Measurements from ENCODE around the gene ARID3A. TPM values are rescaled to one million over a fixed set of nuclear protein-coding genes. Genes with fewer than 3 reads are reported as not detected.
"Not testable (repeated sequence)": the region's sequence is repeated elsewhere in the genome, so short reads cannot be mapped to it uniquely, and the experiment has no call there.

Gene ARID3A
- total RNA-seq, 3 donors from 2014 or later: 10.1 to 16.0 (median 14.5) TPM

GRCh38 chr19:955803-956765 lies 30.2 kb downstream of the ARID3A start:
- peak in 1 of 3 donors; percentile 49 for DNase-seq
- no peak for TF ChIP-seq CTCF (IDR thresholded peaks at IDR 0.05)
- Histone ChIP-seq H3K4me1 (ENCODE audit: low read depth) (peaks cover 28% of the 10 kb centered on the region), H3K9me3 (no peaks in the 10 kb centered on the region), H3K36me3 (ENCODE audit: low read depth) (no peaks in the 10 kb centered on the region), H3K4me3 (no peak overlapping the region)
- intact Hi-C loops (cut with DNase I, micrococcal nuclease): no loop called here
- peak; percentile 22 for ATAC-seq

GRCh38 chr19:956766-957440 lies 31.1 kb downstream of the ARID3A start:
- H3K36me3 ChIP-seq (ENCODE audit: low read depth): no peaks in the 10 kb centered on the region
- TF ChIP-seq CTCF (IDR thresholded peaks at IDR 0.05): no peak
- intact Hi-C loops (cut with DNase I, micrococcal nuclease): no loop called here
- no peaks in the 10 kb centered on the region for H3K9me3 ChIP-seq
- H3K4me3 ChIP-seq: no peak overlapping the region
- peaks cover 28% of the 10 kb centered on the region for H3K4me1 ChIP-seq (ENCODE audit: low read depth)
- DNase-seq (no peak), ATAC-seq (peak; percentile 24)

GRCh38 chr19:957578-957977 lies 31.7 kb downstream of the ARID3A start:
- intact Hi-C loops (cut with DNase I, micrococcal nuclease); DNase-seq; H3K36me3 ChIP-seq (ENCODE audit: low read depth); H3K9me3 ChIP-seq; ATAC-seq; H3K4me3 ChIP-seq: not testable (repeated sequence)
- H3K4me1 ChIP-seq (ENCODE audit: low read depth): peaks cover 21% of the 10 kb centered on the region

- no peak overlapping the region for H3K4me3 ChIP-seq
- TF ChIP-seq CTCF (IDR thresholded peaks at IDR 0.05): no peak
- ATAC-seq: peak; percentile 61
- H3K9me3 ChIP-seq: no peaks in the 10 kb centered on the region
- DNase-seq: no peak
- peaks cover 8% of the 10 kb centered on the region for H3K4me1 ChIP-seq (ENCODE audit: low read depth)
- no peaks in the 10 kb centered on the region for H3K36me3 ChIP-seq (ENCODE audit: low read depth)
- intact Hi-C loops (cut with DNase I, micrococcal nuclease): no loop called here
These were observed 33.4 kb downstream of the ARID3A start for GRCh38 chr19:958967-959855.

- no peak for DNase-seq
- no peak overlapping the region for H3K4me3 ChIP-seq
These were observed 34.2 kb downstream of the ARID3A start for GRCh38 chr19:960020-960419.

More at GRCh38 chr19:960020-960419, 34.2 kb downstream of the ARID3A start:
- peaks cover 8% of the 10 kb centered on the region for H3K4me1 ChIP-seq (ENCODE audit: low read depth)
- intact Hi-C loops (cut with DNase I, micrococcal nuclease): no loop called here
- ATAC-seq: no peak
- no peaks in the 10 kb centered on the region for H3K9me3 ChIP-seq
- no peaks in the 10 kb centered on the region for H3K36me3 ChIP-seq (ENCODE audit: low read depth)
- TF ChIP-seq CTCF (IDR thresholded peaks at IDR 0.05): no peak
